GM19193 (cell line): ENCODE results near the gene SHANK1.

Experiments used
- POLR2A ChIP-seq: IDR thresholded peaks from 4 replicates; pipeline ENCODE4 v1.6.1; 2011; ENCODE audit not compliant: insufficient read depth, insufficient read length; ENCODE audit errors: extremely low read depth

Gene SHANK1

DNA sequence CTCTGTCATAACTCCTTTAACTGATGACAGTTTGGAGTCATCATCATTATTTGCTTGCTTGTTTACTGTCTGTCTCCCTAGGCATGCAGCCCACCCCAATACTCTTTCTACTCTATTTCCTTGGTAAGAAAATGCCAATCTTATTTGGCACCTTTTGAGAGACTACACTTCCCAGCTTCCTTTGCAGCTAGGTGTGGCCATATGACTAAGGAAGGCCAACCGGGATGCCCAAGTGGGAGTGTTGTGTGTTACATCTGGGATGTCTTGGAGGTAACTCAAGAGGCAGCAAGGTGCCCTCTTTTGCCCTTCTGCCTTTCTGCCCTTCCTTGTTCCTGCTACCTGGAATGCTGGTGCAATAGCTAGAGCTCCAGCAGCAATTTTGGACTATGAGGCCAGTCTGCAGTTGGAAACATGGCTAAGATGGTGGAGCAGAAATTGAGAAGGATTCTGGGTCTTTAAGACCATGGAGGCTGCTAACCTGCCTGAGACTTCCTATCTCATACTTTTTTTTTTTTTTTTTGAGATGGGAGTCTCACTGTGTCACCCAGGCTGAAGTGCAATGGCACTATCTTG lies 42.9 kb downstream of the SHANK1 start:
- TF ChIP-seq POLR2A, result no peak

DNA sequence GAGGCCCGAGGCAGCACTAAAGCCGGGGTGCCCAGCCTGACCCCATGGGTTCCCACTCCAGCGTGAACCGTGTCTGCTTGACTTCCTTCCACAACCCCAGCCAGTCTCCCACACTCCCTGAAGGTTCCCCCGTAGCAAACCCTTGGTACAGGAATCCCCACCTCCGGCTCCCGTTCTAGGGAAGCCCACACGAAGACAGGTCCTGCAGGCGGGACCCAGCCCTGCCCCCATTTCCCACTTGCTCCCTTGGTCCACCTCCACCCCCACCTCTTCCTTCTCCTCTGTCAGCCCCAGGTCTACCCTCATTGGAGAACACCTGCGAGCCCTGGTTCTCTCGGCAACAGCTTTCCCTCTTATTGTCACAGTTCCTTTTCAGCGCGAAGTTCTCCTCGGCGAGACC lies 46.5 kb downstream of the SHANK1 start:
- TF ChIP-seq POLR2A, result no peak

DNA sequence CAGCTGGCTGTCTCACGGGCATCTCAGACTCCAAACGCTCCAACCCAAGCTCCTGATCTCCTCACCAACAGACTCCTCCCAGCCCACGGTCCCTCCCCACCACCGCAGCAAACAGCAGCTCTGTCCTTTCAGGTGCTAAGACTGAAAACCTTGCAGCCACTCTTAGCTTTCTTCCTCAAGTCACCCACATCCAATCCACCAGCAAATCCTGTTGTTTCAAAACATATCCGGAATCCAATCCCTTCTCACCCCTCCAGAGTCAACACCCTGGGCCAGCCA lies 49.6 kb downstream of the SHANK1 start:
- TF ChIP-seq POLR2A, result no peak

DNA sequence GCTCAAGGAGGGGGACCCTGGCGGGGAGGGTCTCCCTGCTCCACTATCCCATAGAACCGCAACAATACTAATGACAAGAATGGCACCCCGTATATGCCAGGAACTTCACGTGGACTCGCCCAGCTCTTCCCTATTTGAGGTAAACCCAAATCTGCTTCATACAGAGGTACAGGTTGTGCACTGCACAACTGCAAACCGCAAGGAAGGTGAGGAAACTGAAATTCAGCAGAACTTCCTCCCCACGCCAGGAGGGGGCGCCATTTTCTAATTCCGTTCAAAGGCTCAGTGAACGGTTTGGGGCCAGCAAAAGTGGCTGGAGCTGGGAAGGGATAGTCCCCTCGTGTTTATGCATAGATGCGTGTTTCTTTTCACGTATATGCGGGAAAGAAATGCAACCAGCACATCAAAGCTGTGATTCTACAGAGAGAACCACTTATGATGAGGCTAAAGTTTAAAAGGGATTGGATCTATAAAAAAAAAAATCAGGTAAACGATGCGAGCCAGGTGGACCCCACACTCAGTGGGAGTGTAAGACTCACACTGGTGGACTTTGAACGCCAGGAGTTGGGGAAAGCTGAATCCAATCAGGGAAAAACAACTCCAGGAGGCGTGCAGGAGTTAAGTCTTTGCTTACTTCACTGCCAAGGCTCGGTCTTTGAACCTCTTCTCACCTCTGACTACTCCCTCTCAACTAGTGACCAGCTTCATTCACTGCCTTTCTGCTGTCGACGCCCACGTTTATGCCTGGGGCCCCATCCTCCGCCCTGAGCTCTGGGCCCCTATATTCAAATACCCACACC lies 50.1 kb downstream of the SHANK1 start:
- TF ChIP-seq POLR2A, result no peak

GRCh38 chr19:50668879-50669278 lies 50.7 kb downstream of the SHANK1 start:
- TF ChIP-seq POLR2A, result no peak

- no peak for TF ChIP-seq POLR2A
Observed at GRCh38 chr19:50668416-50668815, 51.2 kb downstream of the SHANK1 start.

DNA sequence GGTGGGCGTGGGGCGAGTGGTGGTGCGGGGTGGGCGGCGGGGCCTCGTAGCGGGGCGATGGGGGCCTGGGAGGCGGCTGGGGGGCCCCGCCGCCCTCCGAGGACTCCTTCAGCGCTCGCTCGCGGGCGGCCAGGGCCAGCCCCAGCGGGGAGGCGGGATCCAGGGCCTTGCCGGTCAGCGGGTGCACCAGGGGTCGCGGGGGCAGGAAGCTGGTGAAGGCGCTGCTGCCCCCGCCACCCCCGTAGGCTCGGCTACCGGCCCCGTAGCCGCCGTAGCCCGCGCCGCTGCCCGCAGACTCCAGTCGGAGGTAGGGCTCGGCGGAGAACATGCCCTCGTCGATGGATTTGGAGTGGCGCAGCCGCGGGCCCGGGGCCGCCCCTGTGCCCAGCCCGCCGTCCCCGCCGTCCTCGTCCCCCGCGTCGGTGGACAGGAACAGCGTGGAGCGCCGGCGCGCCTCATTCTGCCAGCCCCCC lies 51.8 kb downstream of the SHANK1 start:
- TF ChIP-seq POLR2A, result no peak

DNA sequence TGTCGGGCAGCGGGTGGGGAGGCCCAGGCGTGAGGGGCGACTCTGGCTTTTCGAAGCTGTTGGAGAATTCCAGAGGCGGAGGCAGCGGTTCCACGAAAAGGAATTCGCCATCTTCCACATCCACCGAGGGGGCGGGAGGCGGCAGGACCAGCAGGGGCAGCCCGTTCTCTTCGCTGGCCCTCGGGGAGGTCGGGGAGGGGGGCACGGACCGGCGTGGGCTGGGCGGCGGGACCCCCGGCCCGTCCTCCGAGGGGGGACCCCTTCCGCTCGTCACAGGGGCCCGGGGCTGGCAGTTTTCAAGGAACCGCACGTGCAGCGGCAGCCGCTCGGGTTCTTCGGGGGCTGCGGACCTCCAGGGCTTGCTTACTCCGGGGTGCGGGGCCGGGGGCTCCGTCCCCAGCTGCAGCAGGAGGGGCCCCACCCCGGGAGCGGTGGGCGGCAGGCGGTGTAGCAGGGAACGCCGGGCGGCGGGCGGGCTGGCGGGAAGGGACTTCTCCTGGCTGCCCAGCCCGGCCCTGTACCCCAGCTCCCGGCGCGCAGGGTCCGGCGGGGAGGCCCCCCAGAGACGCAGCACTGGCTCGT lies 52.3 kb downstream of the SHANK1 start:
- no peak for TF ChIP-seq POLR2A

DNA sequence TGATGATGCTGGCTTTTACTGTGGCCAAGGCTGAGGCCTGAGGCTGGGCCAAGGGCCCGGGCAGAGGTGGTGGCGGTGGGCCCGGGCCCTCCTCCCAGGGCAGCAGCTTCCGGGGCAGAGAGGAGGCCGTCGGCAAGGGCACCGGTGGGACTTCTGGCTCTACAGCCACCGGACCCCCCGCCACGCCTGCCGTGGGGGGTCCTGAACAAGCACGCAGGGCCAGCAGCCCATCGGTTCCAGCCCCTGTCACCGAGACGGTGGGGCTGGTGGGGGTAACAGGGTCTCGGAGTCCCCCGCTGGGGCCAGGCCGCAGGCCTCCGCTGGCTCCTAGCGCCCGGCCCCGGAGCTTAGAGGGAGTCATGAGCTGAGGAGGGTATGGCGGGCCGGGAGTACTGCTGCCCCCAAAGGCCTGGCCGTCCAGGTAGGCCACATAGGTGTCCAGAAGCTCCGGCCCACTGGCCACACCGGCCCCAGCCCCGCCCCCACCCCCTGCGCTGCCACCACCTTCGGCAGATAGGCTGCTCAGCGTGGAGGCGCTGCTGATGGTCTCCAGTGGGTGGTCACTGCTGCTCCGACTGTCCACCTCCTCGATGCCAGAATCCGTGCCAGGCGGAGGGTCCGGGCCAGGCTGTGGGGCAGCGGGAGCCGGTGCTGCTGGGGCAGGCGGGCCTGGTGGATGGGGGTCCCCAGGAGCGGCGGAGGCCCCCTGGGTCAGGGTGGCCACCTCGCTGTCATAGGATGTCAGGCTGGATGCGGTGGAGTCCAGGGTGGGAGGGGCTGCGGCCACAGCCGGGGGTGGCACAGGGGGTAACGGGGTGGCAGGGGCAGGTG lies 53.0 kb downstream of the SHANK1 start:
- TF ChIP-seq POLR2A, result no peak

DNA sequence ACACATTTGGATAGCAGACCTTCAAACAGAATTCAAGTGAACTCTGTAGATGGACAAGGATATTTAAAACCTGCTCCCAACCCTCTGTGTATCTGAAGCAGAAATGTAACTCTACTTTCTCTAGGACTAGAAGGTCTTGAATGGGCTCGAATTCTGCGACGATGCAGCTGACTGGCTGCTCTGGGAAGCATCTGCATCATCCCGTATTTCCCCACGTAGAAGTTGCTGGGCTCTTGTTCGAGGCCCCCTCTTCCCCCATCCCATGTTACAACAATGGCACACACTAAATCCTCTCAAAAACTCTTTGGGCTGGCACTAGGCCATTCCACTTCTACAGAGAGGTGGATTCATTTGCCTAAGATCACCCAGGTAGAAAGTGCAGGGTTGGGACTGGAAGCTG lies 55.4 kb downstream of the SHANK1 start:
- TF ChIP-seq POLR2A, result no peak

DNA sequence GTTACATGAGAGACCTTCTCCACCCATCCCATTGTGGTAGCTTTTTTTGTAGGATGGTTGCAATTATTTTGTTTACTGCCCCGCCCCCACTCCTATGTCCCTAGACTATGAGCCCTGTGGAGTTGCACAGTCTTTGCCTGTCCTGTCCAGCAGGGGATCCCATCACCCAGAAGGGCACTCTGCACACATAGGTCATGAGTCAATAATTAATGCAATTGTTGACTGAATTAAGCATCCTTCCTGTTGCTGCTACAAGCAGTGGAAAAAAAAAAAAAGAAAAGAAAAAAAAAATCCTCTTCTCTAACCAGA lies 56.2 kb downstream of the SHANK1 start:
- no peak for TF ChIP-seq POLR2A

- no peak for TF ChIP-seq POLR2A
Observed at GRCh38 chr19:50662651-50663481, 56.7 kb downstream of the SHANK1 start.

- TF ChIP-seq POLR2A, result no peak
Observed at GRCh38 chr19:50661766-50662650, 57.6 kb downstream of the SHANK1 start.

DNA sequence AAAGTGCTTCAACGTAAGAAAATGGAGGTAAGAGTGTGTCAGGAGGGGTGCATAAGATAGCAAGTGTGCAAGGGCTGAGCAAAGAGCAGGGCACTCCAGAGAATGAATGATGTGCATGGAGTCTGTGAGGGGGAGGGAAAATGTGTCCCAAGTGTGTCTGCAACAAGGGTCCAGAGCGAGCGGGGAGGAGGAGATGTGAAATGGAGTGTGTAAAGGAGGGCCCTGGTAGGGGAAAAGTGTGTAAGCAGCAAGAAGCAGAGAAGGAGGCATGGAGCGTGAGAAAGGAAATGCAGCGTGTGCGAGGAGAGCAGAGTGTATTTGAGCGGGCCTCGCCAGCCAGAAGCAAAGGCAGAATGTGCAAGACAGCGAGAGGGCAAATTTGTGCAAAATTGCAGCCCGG lies 58.6 kb downstream of the SHANK1 start:
- no peak for TF ChIP-seq POLR2A

- no peak for TF ChIP-seq POLR2A
Observed at GRCh38 chr19:50660088-50660366, 59.6 kb downstream of the SHANK1 start.
